Upper lobe of right lung (tissue), 1 donor: Measurements from ENCODE around the gene MRPL40. TPM values are rescaled to one million over a fixed set of nuclear protein-coding genes. Genes with fewer than 3 reads are reported as not detected.
A peak's percentile ranks its signal among the peaks of the same experiment; 100 is the strongest.

ENCODE experiments used
- ATAC-seq: fragments of 200-7000 bp; cut with Tn5 transposase; one replicate; pipeline ENCODE4 v1.9.1; 2020; ENCODE audit warnings: mild to moderate bottlenecking, moderate library complexity
- DNase-seq: peaks from one replicate; pipeline ENCODE4 v3.0.0-alpha.2; 2020
- H3K27ac ChIP-seq: fragments of 200-600 bp; one replicate; pipeline ENCODE4 v1.8.0; 2022
- H3K27me3 ChIP-seq: fragments of 200-600 bp; one replicate; pipeline ENCODE4 v1.8.0; 2022; ENCODE audit warnings: mild to moderate bottlenecking
- H3K36me3 ChIP-seq: fragments of 200-600 bp; one replicate; pipeline ENCODE4 v1.8.0; 2022
- H3K4me1 ChIP-seq: fragments of 200-600 bp; one replicate; pipeline ENCODE4 v1.8.0; 2022
- H3K4me3 ChIP-seq: fragments of 200-600 bp; one replicate; pipeline ENCODE4 v1.8.0; 2022; ENCODE audit warnings: mild to moderate bottlenecking
- H3K9me3 ChIP-seq: fragments of 200-600 bp; one replicate; pipeline ENCODE4 v1.8.0; 2022
- CTCF ChIP-seq: fragments of 200-600 bp; IDR thresholded peaks from one replicate; pipeline ENCODE4 v1.8.0; 2022; ENCODE audit warnings: antibody characterized with exemption
- intact Hi-C: fragments of 100-400 bp; cut with DNase I; formaldehyde crosslinking; loops from one replicate; pipeline ENCODE4 v1.11.0; 2022
- total RNA-seq: library from RNA; stranded (reverse); fragmentation: NEBNext Ultra II Directional; extraction: Animal tissue kit (Norgen Biotek cat#: 25700); gene quantifications from one replicate; pipeline ENCODE4 v1.2.1, GENCODE V29; 2021
- donor health status: DM: no; HTN: yes; CAD: no; lungs with severe emphysema.

The MRPL40 gene
- total RNA-seq, 1 donor from 2014 or later, result 20.5 TPM

GRCh38 chr22:19460036-19460435 is 27.7 kb downstream of the MRPL40 start:
- Histone ChIP-seq H3K27me3 (no peaks in the 10 kb centered on the region), H3K4me3 (no peak overlapping the region), H3K4me1 (no peaks in the 10 kb centered on the region), H3K36me3 (peaks cover 89% of the 10 kb centered on the region), H3K27ac (no peak overlapping the region), H3K9me3 (no peaks in the 10 kb centered on the region)
- ATAC-seq (no peak), DNase-seq (no peak)
- TF ChIP-seq CTCF, result no peak
- intact Hi-C loops, result no loop called here

- H3K36me3 ChIP-seq, result peaks cover 89% of the 10 kb centered on the region
Measured at GRCh38 chr22:19461506-19461905, 29.2 kb downstream of the MRPL40 start.

GRCh38 chr22:19463008-19463407 is 30.7 kb downstream of the MRPL40 start:
- TF ChIP-seq CTCF, result no peak
- Histone ChIP-seq H3K27ac (no peak overlapping the region), H3K4me3 (no peak overlapping the region), H3K9me3 (no peaks in the 10 kb centered on the region), H3K36me3 (peaks cover 92% of the 10 kb centered on the region), H3K27me3 (no peaks in the 10 kb centered on the region), H3K4me1 (no peaks in the 10 kb centered on the region)
- intact Hi-C loops, result no loop called here
- no peak for ATAC-seq
- DNase-seq, result no peak

More at GRCh38 chr22:19461506-19461905, 29.2 kb downstream of the MRPL40 start:
- Histone ChIP-seq H3K27me3 (no peaks in the 10 kb centered on the region), H3K27ac (no peak overlapping the region), H3K9me3 (no peaks in the 10 kb centered on the region), H3K4me3 (no peak overlapping the region), H3K4me1 (no peaks in the 10 kb centered on the region)
- intact Hi-C loops, result no loop called here
- TF ChIP-seq CTCF, result no peak
- no peak for ATAC-seq
- DNase-seq, result no peak

GRCh38 chr22:19463491-19464469 is 31.4 kb downstream of the MRPL40 start:
- no peak for DNase-seq
- intact Hi-C loops, result no loop called here
- ATAC-seq, result peak; percentile 73
- Histone ChIP-seq H3K9me3 (no peaks in the 10 kb centered on the region), H3K27ac (no peak overlapping the region), H3K4me1 (no peaks in the 10 kb centered on the region), H3K27me3 (no peaks in the 10 kb centered on the region), H3K4me3 (no peak overlapping the region), H3K36me3 (peaks cover 92% of the 10 kb centered on the region)
- no peak for TF ChIP-seq CTCF

- Histone ChIP-seq H3K36me3 (peaks cover 93% of the 10 kb centered on the region), H3K27ac (peak overlapping the region; percentile 8), H3K27me3 (no peaks in the 10 kb centered on the region), H3K9me3 (no peaks in the 10 kb centered on the region), H3K4me3 (no peak overlapping the region), H3K4me1 (no peaks in the 10 kb centered on the region)
- no peak for TF ChIP-seq CTCF
- no peak for ATAC-seq
- intact Hi-C loops, result no loop called here
- no peak for DNase-seq
Measured at GRCh38 chr22:19464546-19464945, 32.2 kb downstream of the MRPL40 start.
